H1 (cell line): ENCODE results near the gene MYO7B. TPM values are rescaled to one million over a fixed set of nuclear protein-coding genes. Genes with fewer than 3 reads are reported as not detected.

Source experiments
- ATF3 ChIP-seq: IDR thresholded peaks from 2 replicates; pipeline ENCODE4 v1.6.1; 2011; ENCODE audit warnings: low read depth, mild to moderate bottlenecking, low read length; ENCODE audit not compliant: insufficient read depth
- CHD1 ChIP-seq: IDR thresholded peaks from 2 replicates; pipeline ENCODE4 v1.6.1; 2012; ENCODE audit warnings: low read depth, low read length, improper control_type of control experiment
- GABPA ChIP-seq: IDR thresholded peaks from 2 replicates; pipeline ENCODE4 v1.6.1; 2011; ENCODE audit warnings: mild to moderate bottlenecking, low read length, moderate library complexity, borderline replicate concordance; ENCODE audit not compliant: insufficient read depth
- JUN ChIP-seq: IDR thresholded peaks from 2 replicates; pipeline ENCODE4 v1.6.1; 2011; ENCODE audit warnings: low read depth, mild to moderate bottlenecking, improper control_type of control experiment, low read length
- POLR2AphosphoS5 ChIP-seq: IDR thresholded peaks from 2 replicates; pipeline ENCODE4 v1.6.1; 2011; ENCODE audit warnings: low read depth, low read length
- TBP ChIP-seq: IDR thresholded peaks from 2 replicates; pipeline ENCODE4 v1.6.1; 2011; ENCODE audit warnings: low read depth, low read length, improper control_type of control experiment
- TCF12 ChIP-seq: IDR thresholded peaks from 2 replicates; pipeline ENCODE4 v1.6.1; 2011; ENCODE audit warnings: low read depth, mild to moderate bottlenecking, low read length
- TEAD4 ChIP-seq: IDR thresholded peaks from 2 replicates; pipeline ENCODE4 v1.6.1; 2012; ENCODE audit warnings: low read depth, low read length, inconsistent platforms, mixed read lengths
- polyA plus RNA-seq, 7 experiments: library from polyadenylated mRNA; depleted of rRNA in 3 of 7; stranded (reverse) in 5 of 7; unstranded in 2 of 7; fragments of >200 nt in 5 of 7; fragments of 200-250 nt in 2 of 7; gene quantifications; 1 replicate in 5 of 7; 2 replicates in 1 of 7; 4 replicates in 1 of 7; pipeline versions ENCODE4 v1.2.1 to v1.2.3, GENCODE V29; 2011 to 2013; ENCODE audit warnings: missing spikeins in 2 of 7, mixed read lengths in 2 of 7
- total RNA-seq: library from RNA; stranded (reverse); fragmentation: NEBNext Ultra II Directional; extraction: Animal tissue kit (Norgen Biotek cat#: 25700); gene quantifications from 2 replicates; pipeline ENCODE4 v1.2.1, GENCODE V29; 2021

Gene MYO7B
- total and polyA plus RNA-seq, 2 of the 8 experiments (the other 6 are each of a cell fraction or from before 2014, with no cell fraction given), result not detected

GRCh38 chr2:127649100-127649611 lies 113.7 kb downstream of the MYO7B start (continued):
- TF ChIP-seq ATF3 (no peak), GABPA (no peak), TBP (no peak), POLR2AphosphoS5 (no peak), TCF12 (no peak), TEAD4 (no peak), JUN (no peak), CHD1 (no peak)
